ENCODE results near the gene CTU2.

Gene CTU2

DNA sequence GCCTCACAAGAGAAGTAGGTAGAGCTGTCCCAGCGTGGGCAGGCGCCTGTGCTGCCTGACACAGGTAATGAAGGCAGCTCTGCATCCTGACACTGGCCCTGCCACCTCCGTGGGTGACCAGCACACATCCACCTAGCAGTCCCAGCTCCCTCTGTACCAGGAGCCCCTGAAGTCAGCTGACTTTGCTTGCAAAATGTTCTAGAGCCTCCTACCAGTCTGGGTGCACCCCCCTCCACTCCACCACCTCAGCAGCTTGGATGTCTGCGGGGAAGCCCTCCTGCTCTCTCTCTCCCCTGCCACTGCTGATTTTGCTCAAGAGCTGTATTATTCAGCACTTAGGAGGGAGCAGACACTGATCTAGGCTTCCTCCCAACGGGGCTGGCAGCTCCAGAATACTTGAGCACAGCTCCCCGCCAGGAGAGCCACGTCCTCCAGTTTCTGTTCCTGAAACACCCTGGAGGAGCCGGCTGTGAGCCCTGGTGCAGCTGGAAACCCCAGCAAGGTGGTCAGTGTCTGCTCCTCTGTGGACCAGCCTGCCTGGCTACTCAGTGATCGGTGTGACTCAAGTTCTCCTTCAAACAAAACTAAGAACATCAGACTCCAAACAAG lies 1.1 kb upstream of the CTU2 start:
- no peak overlapping the region for H2AFZ ChIP-seq (ENCODE audit: low read length)
- 0 out of 2 replicates have a peak, but pooled peaks cover 5% of the 10 kb centered on the region for H3K27me3 ChIP-seq (ENCODE audit: insufficient read depth, low read length)
- no peaks in the 10 kb centered on the region for H3K79me2 ChIP-seq (ENCODE audit: insufficient read depth, low read length)
- no peaks in the 10 kb centered on the region for H3F3A ChIP-seq (ENCODE audit: insufficient read depth, low read length)
- H4K20me1 ChIP-seq (ENCODE audit: insufficient read depth, low read length): no peaks in the 10 kb centered on the region
- no peak overlapping the region for H3K27ac ChIP-seq (ENCODE audit: low read depth, low read length, poor library complexity, severe bottlenecking)
- H3K9me3 ChIP-seq (ENCODE audit: low read length): no peaks in the 10 kb centered on the region
- H3K36me3 ChIP-seq (ENCODE audit: insufficient read depth, low read length): peaks cover 4% of the 10 kb centered on the region; the same call in 1 of the 2 replicates
- TF ChIP-seq EZH2 (IDR thresholded peaks at IDR 0.05; ENCODE audit: borderline replicate concordance, low read length) (no peak), CTCF (IDR thresholded peaks at IDR 0.05; ENCODE audit: low read length) (no peak)
- H3K4me2 ChIP-seq (ENCODE audit: low read length): peak overlapping the region; percentile 89
- H3K9ac ChIP-seq (ENCODE audit: low read length): peak overlapping the region; percentile 67
- H3K9me2 ChIP-seq (ENCODE audit: low read depth, low read length): no peaks in the 10 kb centered on the region
- peak overlapping the region; percentile 99 for H3K4me3 ChIP-seq (ENCODE audit: low read depth, low read length, poor library complexity, severe bottlenecking)
- H3K4me1 ChIP-seq (ENCODE audit: insufficient read depth, low read length, severe bottlenecking): peaks cover 63% of the 10 kb centered on the region

- Histone ChIP-seq H3K4me1 (ENCODE audit: insufficient read depth, low read length, severe bottlenecking) (peaks cover 60% of the 10 kb centered on the region), H3K27me3 (ENCODE audit: insufficient read depth, low read length) (0 out of 2 replicates have a peak, but pooled peaks cover 5% of the 10 kb centered on the region), H3K9ac (ENCODE audit: low read length) (peak overlapping the region; percentile 79), H3K4me2 (ENCODE audit: low read length) (peak overlapping the region; percentile 96), H3K79me2 (ENCODE audit: insufficient read depth, low read length) (no peaks in the 10 kb centered on the region), H3K36me3 (ENCODE audit: insufficient read depth, low read length) (peaks cover 5% of the 10 kb centered on the region; the same call in 1 of the 2 replicates), H3F3A (ENCODE audit: insufficient read depth, low read length) (no peaks in the 10 kb centered on the region), H3K9me2 (ENCODE audit: low read depth, low read length) (no peaks in the 10 kb centered on the region), H2AFZ (ENCODE audit: low read length) (no peak overlapping the region), H3K27ac (ENCODE audit: low read depth, low read length, poor library complexity, severe bottlenecking) (no peak overlapping the region), H3K4me3 (ENCODE audit: low read depth, low read length, poor library complexity, severe bottlenecking) (peak overlapping the region; percentile 99), H4K20me1 (ENCODE audit: insufficient read depth, low read length) (no peaks in the 10 kb centered on the region), H3K9me3 (ENCODE audit: low read length) (no peaks in the 10 kb centered on the region)
- TF ChIP-seq EZH2 (IDR thresholded peaks at IDR 0.05; ENCODE audit: borderline replicate concordance, low read length) (no peak), CTCF (IDR thresholded peaks at IDR 0.05; ENCODE audit: low read length) (no peak)
Measured at GRCh38 chr16:88705801-88706228, 488 bp upstream of the CTU2 start.

DNA sequence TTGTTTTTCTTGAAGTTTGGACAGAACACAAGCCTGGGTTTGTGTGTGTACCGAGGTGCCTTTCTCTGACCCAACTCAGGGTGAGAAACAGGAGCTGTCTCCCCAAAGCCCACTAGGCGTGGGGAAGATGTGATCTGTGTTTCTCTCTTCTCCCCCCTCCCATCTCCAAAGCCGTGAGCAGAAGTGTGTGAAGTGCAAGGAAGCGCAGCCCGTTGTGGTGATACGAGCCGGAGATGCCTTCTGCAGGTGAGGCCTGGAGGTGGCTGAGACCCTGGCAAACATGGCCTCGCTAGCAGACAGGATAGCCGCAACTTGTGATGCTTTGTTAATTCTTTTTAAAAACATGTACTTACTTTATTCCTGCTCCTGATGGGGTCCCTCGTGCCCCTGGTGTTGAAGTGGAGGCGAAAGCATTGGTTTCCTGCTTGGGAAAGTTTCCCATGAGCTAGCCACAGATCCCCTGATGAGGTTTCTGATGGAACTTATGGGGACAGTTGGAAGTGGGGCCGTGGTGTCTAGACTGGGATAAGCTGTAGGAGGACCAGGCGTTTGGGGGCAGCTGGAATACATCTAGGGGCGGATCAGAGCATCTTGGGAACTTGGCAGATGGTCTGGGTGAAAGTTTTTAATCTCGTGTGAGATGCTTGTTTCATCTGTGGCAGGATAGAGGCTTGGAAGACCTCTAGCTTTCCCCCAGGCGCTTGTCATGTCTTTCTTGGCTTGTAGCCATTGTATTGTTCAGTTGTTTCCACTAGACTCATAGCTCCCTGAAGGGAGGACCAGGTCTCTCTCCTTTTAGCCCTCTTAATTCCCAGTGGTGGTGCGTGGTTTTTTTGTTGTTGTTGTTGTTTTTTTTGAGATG lies 893 bp downstream of the CTU2 start:
- H4K20me1 ChIP-seq (ENCODE audit: insufficient read depth, low read length): no peaks in the 10 kb centered on the region
- H2AFZ ChIP-seq (ENCODE audit: low read length): no peak overlapping the region
- H3K79me2 ChIP-seq (ENCODE audit: insufficient read depth, low read length): no peaks in the 10 kb centered on the region
- H3F3A ChIP-seq (ENCODE audit: insufficient read depth, low read length): no peaks in the 10 kb centered on the region
- peaks cover 5% of the 10 kb centered on the region; the same call in 1 of the 2 replicates for H3K36me3 ChIP-seq (ENCODE audit: insufficient read depth, low read length)
- H3K4me1 ChIP-seq (ENCODE audit: insufficient read depth, low read length, severe bottlenecking): peaks cover 51% of the 10 kb centered on the region
- peak overlapping the region; percentile 96 for H3K4me2 ChIP-seq (ENCODE audit: low read length)
- H3K9me2 ChIP-seq (ENCODE audit: low read depth, low read length): no peaks in the 10 kb centered on the region
- no peaks in the 10 kb centered on the region for H3K9me3 ChIP-seq (ENCODE audit: low read length)
- peak overlapping the region; percentile 79 for H3K9ac ChIP-seq (ENCODE audit: low read length)
- TF ChIP-seq CTCF (IDR thresholded peaks at IDR 0.05; ENCODE audit: low read length): no peak
- no peak for TF ChIP-seq EZH2 (IDR thresholded peaks at IDR 0.05; ENCODE audit: borderline replicate concordance, low read length)
- H3K4me3 ChIP-seq (ENCODE audit: low read depth, low read length, poor library complexity, severe bottlenecking): peak overlapping the region; percentile 99
- H3K27ac ChIP-seq (ENCODE audit: low read depth, low read length, poor library complexity, severe bottlenecking): no peak overlapping the region
- H3K27me3 ChIP-seq (ENCODE audit: insufficient read depth, low read length): 0 out of 2 replicates have a peak, but pooled peaks cover 5% of the 10 kb centered on the region
